Ishikawa (cell line): ENCODE data around the gene FHIT.

Experiments used
- CEBPB ChIP-seq: IDR thresholded peaks from 2 replicates; pipeline ENCODE4 v1.6.1; 2012
- CREB1 ChIP-seq: IDR thresholded peaks from 2 replicates; pipeline ENCODE4 v1.6.1; 2012; ENCODE audit warnings: low read depth
- EGR1 ChIP-seq: IDR thresholded peaks from 2 replicates; pipeline ENCODE4 v1.6.1; 2012
- FOXM1 ChIP-seq: IDR thresholded peaks from 2 replicates; pipeline ENCODE4 v1.6.1; 2012; ENCODE audit warnings: low read depth, borderline replicate concordance
- RAD21 ChIP-seq: IDR thresholded peaks from 2 replicates; pipeline ENCODE4 v1.6.1; 2012; ENCODE audit warnings: low read depth
- TAF1 ChIP-seq: IDR thresholded peaks from 2 replicates; pipeline ENCODE4 v1.6.1; 2012; ENCODE audit warnings: low read depth, mild to moderate bottlenecking
- TCF12 ChIP-seq: IDR thresholded peaks from 2 replicates; pipeline ENCODE4 v1.6.1; 2012; ENCODE audit warnings: low read depth
- YY1 ChIP-seq: IDR thresholded peaks from 2 replicates; pipeline ENCODE4 v1.6.1; 2012; ENCODE audit warnings: low read depth
- TF ChIP-seq, protein P1 (sequence below): IDR thresholded peaks from 2 replicates; pipeline ENCODE4 v1.6.1; 2012
- TF ChIP-seq, protein P2 (sequence below): IDR thresholded peaks from 2 replicates; pipeline ENCODE4 v1.6.1; 2012; ENCODE audit warnings: low read depth, mild to moderate bottlenecking

- TF ChIP-seq, protein P1, sequence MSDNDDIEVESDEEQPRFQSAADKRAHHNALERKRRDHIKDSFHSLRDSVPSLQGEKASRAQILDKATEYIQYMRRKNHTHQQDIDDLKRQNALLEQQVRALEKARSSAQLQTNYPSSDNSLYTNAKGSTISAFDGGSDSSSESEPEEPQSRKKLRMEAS, result no peak
- TF ChIP-seq CREB1 (no peak), RAD21 (no peak), YY1 (no peak), TAF1 (no peak), EGR1 (no peak), FOXM1 (no peak), CEBPB (no peak), TCF12 (no peak)
- TF ChIP-seq, protein P2, sequence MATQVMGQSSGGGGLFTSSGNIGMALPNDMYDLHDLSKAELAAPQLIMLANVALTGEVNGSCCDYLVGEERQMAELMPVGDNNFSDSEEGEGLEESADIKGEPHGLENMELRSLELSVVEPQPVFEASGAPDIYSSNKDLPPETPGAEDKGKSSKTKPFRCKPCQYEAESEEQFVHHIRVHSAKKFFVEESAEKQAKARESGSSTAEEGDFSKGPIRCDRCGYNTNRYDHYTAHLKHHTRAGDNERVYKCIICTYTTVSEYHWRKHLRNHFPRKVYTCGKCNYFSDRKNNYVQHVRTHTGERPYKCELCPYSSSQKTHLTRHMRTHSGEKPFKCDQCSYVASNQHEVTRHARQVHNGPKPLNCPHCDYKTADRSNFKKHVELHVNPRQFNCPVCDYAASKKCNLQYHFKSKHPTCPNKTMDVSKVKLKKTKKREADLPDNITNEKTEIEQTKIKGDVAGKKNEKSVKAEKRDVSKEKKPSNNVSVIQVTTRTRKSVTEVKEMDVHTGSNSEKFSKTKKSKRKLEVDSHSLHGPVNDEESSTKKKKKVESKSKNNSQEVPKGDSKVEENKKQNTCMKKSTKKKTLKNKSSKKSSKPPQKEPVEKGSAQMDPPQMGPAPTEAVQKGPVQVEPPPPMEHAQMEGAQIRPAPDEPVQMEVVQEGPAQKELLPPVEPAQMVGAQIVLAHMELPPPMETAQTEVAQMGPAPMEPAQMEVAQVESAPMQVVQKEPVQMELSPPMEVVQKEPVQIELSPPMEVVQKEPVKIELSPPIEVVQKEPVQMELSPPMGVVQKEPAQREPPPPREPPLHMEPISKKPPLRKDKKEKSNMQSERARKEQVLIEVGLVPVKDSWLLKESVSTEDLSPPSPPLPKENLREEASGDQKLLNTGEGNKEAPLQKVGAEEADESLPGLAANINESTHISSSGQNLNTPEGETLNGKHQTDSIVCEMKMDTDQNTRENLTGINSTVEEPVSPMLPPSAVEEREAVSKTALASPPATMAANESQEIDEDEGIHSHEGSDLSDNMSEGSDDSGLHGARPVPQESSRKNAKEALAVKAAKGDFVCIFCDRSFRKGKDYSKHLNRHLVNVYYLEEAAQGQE, result no peak
Observed at GRCh38 chr3:61233746-61234145, 17.5 kb downstream of the FHIT start.
